ENCODE measurements around the gene LY86. TPM values are rescaled to one million over a fixed set of nuclear protein-coding genes. Genes with fewer than 3 reads are reported as not detected.
A peak's percentile ranks its signal among the peaks of the same experiment; 100 is the strongest.

Gene LY86
- total and polyA plus RNA-seq, 9 of the 15 experiments (the other 6 are each of a cell fraction or from before 2014, with no cell fraction given) = 0.08 to 0.20 TPM; not detected in 7

DNA sequence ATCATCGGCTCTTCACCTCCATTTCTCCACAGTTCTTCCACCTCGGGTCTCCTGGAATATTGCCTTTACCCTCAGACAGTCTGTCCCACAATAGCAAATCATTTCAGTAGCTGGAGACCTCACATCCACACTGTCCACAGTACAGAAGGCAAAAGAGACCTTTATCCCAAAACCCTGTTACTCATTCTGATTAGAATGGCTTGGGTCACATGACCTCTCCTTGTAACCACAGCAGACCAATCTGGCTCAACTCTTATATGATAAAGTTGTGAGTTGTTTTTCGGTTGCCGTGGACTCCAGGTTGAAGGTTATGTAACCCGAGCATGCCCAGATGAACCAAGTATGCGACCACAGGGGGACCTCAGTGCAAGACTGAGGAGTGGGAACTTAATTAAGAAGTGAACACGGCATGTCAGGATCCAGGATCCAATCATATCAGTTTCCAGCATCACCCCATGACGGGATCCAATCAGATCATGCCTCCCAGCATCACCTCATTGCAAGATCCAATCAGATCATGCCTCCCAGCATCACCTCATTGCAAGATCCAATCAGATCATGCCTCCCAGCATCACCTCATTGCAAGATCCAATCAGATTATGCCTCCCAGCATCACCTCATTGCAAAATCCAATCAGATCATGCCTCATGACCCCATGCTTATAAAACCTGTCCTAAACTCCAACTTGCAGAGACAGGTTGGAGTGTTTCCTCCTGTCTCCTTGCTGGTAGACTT lies 68.7 kb downstream of the LY86 start (continued):
- TF ChIP-seq, protein P1, sequence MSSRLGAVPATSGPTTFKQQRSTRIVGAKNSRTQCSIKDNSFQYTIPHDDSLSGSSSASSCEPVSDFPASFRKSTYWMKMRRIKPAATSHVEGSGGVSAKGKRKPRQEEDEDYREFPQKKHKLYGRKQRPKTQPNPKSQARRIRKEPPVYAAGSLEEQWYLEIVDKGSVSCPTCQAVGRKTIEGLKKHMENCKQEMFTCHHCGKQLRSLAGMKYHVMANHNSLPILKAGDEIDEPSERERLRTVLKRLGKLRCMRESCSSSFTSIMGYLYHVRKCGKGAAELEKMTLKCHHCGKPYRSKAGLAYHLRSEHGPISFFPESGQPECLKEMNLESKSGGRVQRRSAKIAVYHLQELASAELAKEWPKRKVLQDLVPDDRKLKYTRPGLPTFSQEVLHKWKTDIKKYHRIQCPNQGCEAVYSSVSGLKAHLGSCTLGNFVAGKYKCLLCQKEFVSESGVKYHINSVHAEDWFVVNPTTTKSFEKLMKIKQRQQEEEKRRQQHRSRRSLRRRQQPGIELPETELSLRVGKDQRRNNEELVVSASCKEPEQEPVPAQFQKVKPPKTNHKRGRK (tag; IDR thresholded peaks at IDR 0.05) = no peak
- TF ChIP-seq PML (IDR thresholded peaks at IDR 0.05; ENCODE audit: low read length) (no peak), CREB1 (IDR thresholded peaks at IDR 0.05) (no peak), CREB1 (CRISPR knock-in tag; IDR thresholded peaks at IDR 0.05) (no peak), KDM1A (IDR thresholded peaks at IDR 0.05) (no peak), ZNF24 (IDR thresholded peaks at IDR 0.05) (no peak), HLTF (IDR thresholded peaks at IDR 0.05) (no peak), L3MBTL2 (IDR thresholded peaks at IDR 0.05) (no peak), STAT5B (CRISPR knock-in tag; IDR thresholded peaks at IDR 0.05) (no peak), DACH1 (IDR thresholded peaks at IDR 0.05; ENCODE audit: partially characterized antibody) (no peak), SREBF1 (IDR thresholded peaks at IDR 0.05; ENCODE audit: borderline replicate concordance, low read depth, low read length) (peak; percentile 100), LCOR (CRISPR knock-in tag; IDR thresholded peaks at IDR 0.05) (no peak), RBM22 (IDR thresholded peaks at IDR 0.05; ENCODE audit: low read depth, low read length, poor library complexity, severe bottlenecking) (no peak), HSF4 (CRISPR knock-in tag; IDR thresholded peaks at IDR 0.05; ENCODE audit: borderline replicate concordance) (no peak), ZNF551 (CRISPR knock-in tag; IDR thresholded peaks at IDR 0.05) (no peak), ZFPM2 (CRISPR knock-in tag; IDR thresholded peaks at IDR 0.05) (no peak)
- TF ChIP-seq, protein P2, sequence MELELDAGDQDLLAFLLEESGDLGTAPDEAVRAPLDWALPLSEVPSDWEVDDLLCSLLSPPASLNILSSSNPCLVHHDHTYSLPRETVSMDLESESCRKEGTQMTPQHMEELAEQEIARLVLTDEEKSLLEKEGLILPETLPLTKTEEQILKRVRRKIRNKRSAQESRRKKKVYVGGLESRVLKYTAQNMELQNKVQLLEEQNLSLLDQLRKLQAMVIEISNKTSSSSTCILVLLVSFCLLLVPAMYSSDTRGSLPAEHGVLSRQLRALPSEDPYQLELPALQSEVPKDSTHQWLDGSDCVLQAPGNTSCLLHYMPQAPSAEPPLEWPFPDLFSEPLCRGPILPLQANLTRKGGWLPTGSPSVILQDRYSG (tag; conservative IDR thresholded peaks at IDR 0.05; ENCODE audit: low read depth) = no peak
- TF ChIP-seq, protein P3, sequence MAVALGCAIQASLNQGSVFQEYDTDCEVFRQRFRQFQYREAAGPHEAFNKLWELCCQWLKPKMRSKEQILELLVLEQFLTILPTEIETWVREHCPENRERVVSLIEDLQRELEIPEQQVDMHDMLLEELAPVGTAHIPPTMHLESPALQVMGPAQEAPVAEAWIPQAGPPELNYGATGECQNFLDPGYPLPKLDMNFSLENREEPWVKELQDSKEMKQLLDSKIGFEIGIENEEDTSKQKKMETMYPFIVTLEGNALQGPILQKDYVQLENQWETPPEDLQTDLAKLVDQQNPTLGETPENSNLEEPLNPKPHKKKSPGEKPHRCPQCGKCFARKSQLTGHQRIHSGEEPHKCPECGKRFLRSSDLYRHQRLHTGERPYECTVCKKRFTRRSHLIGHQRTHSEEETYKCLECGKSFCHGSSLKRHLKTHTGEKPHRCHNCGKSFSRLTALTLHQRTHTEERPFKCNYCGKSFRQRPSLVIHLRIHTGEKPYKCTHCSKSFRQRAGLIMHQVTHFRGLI (CRISPR knock-in tag; IDR thresholded peaks at IDR 0.05) = no peak
- TF ChIP-seq, protein P4, sequence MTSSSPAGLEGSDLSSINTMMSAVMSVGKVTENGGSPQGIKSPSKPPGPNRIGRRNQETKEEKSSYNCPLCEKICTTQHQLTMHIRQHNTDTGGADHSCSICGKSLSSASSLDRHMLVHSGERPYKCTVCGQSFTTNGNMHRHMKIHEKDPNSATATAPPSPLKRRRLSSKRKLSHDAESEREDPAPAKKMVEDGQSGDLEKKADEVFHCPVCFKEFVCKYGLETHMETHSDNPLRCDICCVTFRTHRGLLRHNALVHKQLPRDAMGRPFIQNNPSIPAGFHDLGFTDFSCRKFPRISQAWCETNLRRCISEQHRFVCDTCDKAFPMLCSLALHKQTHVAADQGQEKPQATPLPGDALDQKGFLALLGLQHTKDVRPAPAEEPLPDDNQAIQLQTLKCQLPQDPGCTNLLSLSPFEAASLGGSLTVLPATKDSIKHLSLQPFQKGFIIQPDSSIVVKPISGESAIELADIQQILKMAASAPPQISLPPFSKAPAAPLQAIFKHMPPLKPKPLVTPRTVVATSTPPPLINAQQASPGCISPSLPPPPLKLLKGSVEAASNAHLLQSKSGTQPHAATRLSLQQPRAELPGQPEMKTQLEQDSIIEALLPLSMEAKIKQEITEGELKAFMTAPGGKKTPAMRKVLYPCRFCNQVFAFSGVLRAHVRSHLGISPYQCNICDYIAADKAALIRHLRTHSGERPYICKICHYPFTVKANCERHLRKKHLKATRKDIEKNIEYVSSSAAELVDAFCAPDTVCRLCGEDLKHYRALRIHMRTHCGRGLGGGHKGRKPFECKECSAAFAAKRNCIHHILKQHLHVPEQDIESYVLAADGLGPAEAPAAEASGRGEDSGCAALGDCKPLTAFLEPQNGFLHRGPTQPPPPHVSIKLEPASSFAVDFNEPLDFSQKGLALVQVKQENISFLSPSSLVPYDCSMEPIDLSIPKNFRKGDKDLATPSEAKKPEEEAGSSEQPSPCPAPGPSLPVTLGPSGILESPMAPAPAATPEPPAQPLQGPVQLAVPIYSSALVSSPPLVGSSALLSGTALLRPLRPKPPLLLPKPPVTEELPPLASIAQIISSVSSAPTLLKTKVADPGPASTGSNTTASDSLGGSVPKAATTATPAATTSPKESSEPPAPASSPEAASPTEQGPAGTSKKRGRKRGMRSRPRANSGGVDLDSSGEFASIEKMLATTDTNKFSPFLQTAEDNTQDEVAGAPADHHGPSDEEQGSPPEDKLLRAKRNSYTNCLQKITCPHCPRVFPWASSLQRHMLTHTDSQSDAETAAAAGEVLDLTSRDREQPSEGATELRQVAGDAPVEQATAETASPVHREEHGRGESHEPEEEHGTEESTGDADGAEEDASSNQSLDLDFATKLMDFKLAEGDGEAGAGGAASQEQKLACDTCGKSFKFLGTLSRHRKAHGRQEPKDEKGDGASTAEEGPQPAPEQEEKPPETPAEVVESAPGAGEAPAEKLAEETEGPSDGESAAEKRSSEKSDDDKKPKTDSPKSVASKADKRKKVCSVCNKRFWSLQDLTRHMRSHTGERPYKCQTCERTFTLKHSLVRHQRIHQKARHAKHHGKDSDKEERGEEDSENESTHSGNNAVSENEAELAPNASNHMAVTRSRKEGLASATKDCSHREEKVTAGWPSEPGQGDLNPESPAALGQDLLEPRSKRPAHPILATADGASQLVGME (CRISPR knock-in tag; IDR thresholded peaks at IDR 0.05) = no peak
- TF ChIP-seq, protein P5, sequence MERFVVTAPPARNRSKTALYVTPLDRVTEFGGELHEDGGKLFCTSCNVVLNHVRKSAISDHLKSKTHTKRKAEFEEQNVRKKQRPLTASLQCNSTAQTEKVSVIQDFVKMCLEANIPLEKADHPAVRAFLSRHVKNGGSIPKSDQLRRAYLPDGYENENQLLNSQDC (CRISPR knock-in tag; IDR thresholded peaks at IDR 0.05) = no peak
